Epithelial cell of proximal tubule (primary cell): ENCODE measurements around the gene SDCBP2. TPM values are rescaled to one million over a fixed set of nuclear protein-coding genes. Genes with fewer than 3 reads are reported as not detected.
A peak's percentile ranks its signal among the peaks of the same experiment; 100 is the strongest.

ENCODE experiments used
- DNase-seq: peaks from one replicate; pipeline ENCODE4 v3.0.0-alpha.2; 2011; ENCODE audit warnings: low read depth
- H3K4me3 ChIP-seq: 2 replicates; pipeline ENCODE4 v1.5.1; 2011; ENCODE audit warnings: low read depth, mild to moderate bottlenecking, low read length
- CTCF ChIP-seq: conservative IDR thresholded peaks from 2 replicates; pipeline ENCODE4 v1.5.1; 2012; ENCODE audit warnings: low read depth, mild to moderate bottlenecking, low read length
- total RNA-seq: library from RNA; depleted of rRNA; stranded (reverse); fragments of >200 nt; gene quantifications from 2 replicates; pipeline ENCODE4 v1.2.3, GENCODE V29; 2015

Gene SDCBP2
- total RNA-seq, 1 donor from 2014 or later, result 5.1 TPM

GRCh38 chr20:1312308-1312707 is 16.6 kb downstream of the SDCBP2 start:
- TF ChIP-seq CTCF, result no peak
- no peak for DNase-seq
- H3K4me3 ChIP-seq, result no peak overlapping the region

GRCh38 chr20:1310506-1311190 is 18.3 kb downstream of the SDCBP2 start:
- no peak for DNase-seq
- TF ChIP-seq CTCF, result no peak

GRCh38 chr20:1310071-1310470 is 18.9 kb downstream of the SDCBP2 start:
- DNase-seq, result no peak
- H3K4me3 ChIP-seq, result no peak overlapping the region
- no peak for TF ChIP-seq CTCF

More at GRCh38 chr20:1310506-1311190, 18.3 kb downstream of the SDCBP2 start:
- no peak overlapping the region for H3K4me3 ChIP-seq

- no peak overlapping the region for H3K4me3 ChIP-seq
- DNase-seq, result no peak
- TF ChIP-seq CTCF, result peak; percentile 1
Observed at GRCh38 chr20:1309439-1309847, 19.5 kb downstream of the SDCBP2 start.

GRCh38 chr20:1308702-1309095 is 20.2 kb downstream of the SDCBP2 start:
- TF ChIP-seq CTCF, result no peak
- no peak for DNase-seq
- no peak overlapping the region for H3K4me3 ChIP-seq

- no peak for TF ChIP-seq CTCF
- no peak overlapping the region for H3K4me3 ChIP-seq
- no peak for DNase-seq
Observed at GRCh38 chr20:1308067-1308701, 20.8 kb downstream of the SDCBP2 start.

GRCh38 chr20:1307571-1307971 is 21.4 kb downstream of the SDCBP2 start:
- no peak for DNase-seq
- no peak overlapping the region for H3K4me3 ChIP-seq
- TF ChIP-seq CTCF, result no peak
